GM10266 (cell line): ENCODE measurements around the gene LBH.

ENCODE experiments used
- DNase-seq: peaks from one replicate; pipeline ENCODE4 v3.0.0; 2012; ENCODE audit errors: extremely low spot score
- CTCF ChIP-seq: IDR thresholded peaks from 2 replicates; pipeline ENCODE4 v1.5.1; 2012; ENCODE audit warnings: mild to moderate bottlenecking, low read depth; ENCODE audit not compliant: control insufficient read depth, insufficient read depth; ENCODE audit errors: missing control alignments

The LBH gene

GRCh38 chr2:30270166-30270565, 38.8 kb downstream of the LBH start:
- DNase-seq: no peak
- TF ChIP-seq CTCF: no peak

DNA sequence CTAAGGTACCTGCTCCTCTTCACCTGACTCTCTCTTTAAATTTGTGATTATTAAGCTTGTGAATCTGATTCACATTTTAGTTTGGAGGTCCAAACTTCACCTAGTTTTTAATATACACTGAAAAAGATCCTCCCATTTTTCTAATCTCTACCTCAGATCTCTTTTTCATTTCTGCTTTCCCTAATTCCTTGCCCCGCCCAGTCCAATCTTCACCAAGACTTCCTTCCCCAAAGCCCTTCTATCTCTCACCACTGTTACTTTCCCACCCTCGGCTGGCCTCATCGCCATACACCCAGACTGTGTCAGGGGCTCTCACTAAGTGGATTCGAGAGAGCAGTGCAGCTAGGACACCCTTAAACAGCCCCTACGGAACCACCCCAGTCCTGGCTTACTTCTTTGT, 40.0 kb downstream of the LBH start:
- DNase-seq: no peak

GRCh38 chr2:30272286-30272685, 41.0 kb downstream of the LBH start:
- no peak for DNase-seq
- no peak for TF ChIP-seq CTCF

More for the DNA sequence above, 40.0 kb downstream of the LBH start:
- no peak for TF ChIP-seq CTCF

DNA sequence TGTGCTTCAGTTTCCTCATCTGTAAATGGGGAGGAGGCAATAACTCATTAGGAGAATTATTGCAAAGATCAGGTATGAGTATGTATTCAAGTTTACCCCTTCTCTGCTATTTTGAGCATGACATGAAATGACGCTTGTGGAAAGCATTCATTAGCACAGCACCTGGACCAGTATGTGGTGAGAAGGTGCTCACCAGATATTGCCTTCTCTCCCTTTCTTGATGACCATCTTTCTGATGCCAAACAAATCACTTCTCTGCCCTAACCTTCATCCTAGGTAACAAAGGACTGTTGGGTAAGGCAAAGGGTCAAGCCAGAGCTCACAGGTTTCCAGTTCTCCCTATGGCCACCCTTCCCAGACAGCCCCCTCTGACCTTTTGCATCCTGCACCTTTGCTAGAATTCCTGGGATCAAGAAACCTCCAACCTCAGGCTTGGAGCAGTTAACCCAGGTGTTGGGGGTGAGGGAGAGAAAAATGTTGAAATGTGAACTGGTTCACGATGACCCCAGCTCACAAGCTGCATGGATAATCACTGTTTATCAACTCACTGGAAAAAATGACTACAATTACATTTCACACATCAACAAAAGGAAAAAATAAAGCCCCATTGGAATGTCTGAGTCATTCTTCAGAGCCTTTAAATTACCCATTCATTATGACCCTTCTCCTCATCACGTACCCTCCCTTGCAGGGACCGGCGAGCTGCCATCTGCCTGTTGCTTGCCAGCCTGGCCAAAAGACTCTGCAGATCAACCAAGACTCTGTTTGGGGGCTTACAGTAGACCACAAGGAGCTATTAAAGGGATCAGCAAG, 41.6 kb downstream of the LBH start:
- no peak for DNase-seq
- no peak for TF ChIP-seq CTCF

DNA sequence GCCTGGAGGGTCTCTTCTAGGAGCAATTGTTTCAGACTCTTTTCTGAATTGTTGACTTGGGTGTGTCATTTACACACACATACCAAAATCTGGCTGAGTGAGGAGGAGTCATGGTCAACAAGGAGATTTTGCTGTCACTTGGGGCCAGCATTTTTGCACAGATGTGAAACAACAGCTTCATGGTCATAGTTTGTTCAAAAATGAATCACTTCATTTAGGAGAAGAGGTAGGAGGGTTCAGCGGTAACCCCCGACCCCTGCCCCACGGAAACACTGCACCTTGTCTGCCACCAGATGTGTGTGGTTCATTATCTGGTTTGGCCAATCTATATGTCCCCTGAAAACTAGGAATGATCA, 42.2 kb downstream of the LBH start:
- no peak for DNase-seq
- no peak for TF ChIP-seq CTCF

GRCh38 chr2:30275256-30275655, 43.9 kb downstream of the LBH start:
- no peak for DNase-seq
- TF ChIP-seq CTCF: no peak

DNA sequence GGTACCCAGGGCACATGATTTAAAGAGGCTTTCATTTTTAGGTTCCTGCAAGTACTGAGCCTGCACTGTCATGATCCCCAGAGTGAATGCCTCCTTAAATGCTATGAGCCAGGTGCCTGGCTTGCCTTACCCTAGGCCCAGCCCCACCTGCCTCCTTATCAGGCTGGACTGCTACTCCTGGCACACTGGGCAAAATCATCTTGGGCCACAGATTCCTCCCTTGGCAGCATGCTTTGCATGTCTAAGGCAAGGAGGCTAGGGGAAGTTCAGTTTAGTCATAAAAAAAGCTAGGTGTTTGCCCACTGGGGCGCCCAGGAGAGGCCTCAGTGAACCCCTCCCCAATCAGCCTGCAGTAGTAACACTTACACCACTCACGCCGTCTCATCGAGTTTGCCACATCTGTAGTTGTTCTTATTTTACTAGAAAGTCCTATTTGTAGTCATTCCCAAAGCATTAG, 45.1 kb downstream of the LBH start:
- TF ChIP-seq CTCF: no peak
- no peak for DNase-seq
